H1 (cell line): ENCODE measurements around the gene CEP41. TPM values are rescaled to one million over a fixed set of nuclear protein-coding genes. Genes with fewer than 3 reads are reported as not detected.
A peak's percentile ranks its signal among the peaks of the same experiment; 100 is the strongest.

Experiments
- BACH1 ChIP-seq: IDR thresholded peaks from 2 replicates; pipeline ENCODE4 v1.6.1; 2012; ENCODE audit warnings: low read length, improper control_type of control experiment
- CBX5 ChIP-seq: fragments of 300-800, 300-1000 bp; sonication (generic); IDR thresholded peaks from 2 replicates; pipeline ENCODE4 v1.7.1; 2016; ENCODE audit warnings: antibody characterized with exemption, low read length, low read depth
- CHD2 ChIP-seq: IDR thresholded peaks from 2 replicates; pipeline ENCODE4 v1.6.1; 2012; ENCODE audit warnings: low read length, improper control_type of control experiment
- CTCF ChIP-seq, 3 experiments: IDR thresholded peaks; 1 replicate in 2 of 3; 2 replicates in 1 of 3; pipeline versions ENCODE4 v1.5.1 to v1.6.1; 2011; ENCODE audit warnings: low read length in 3 of 3, mild to moderate bottlenecking in 3 of 3, inconsistent platforms in 2 of 3, low read depth in 1 of 3, moderate library complexity in 1 of 3; ENCODE audit not compliant: insufficient read depth in 1 of 3; ENCODE audit errors: control extremely low read depth in 1 of 3
- EGR1 ChIP-seq: IDR thresholded peaks from 2 replicates; pipeline ENCODE4 v1.6.1; 2011; ENCODE audit warnings: low read depth, low read length, borderline replicate concordance
- FOSL1 ChIP-seq: IDR thresholded peaks from 2 replicates; pipeline ENCODE4 v1.6.1; 2011; ENCODE audit warnings: mild to moderate bottlenecking, low read depth, low read length, moderate library complexity; ENCODE audit not compliant: insufficient read depth
- GABPA ChIP-seq: IDR thresholded peaks from 2 replicates; pipeline ENCODE4 v1.6.1; 2011; ENCODE audit warnings: mild to moderate bottlenecking, low read length, moderate library complexity, borderline replicate concordance; ENCODE audit not compliant: insufficient read depth
- POLR2A ChIP-seq, 2 experiments: IDR thresholded peaks; 1 replicate in 1 of 2; 2 replicates in 1 of 2; pipeline ENCODE4 v1.6.1; 2011; ENCODE audit warnings: low read depth in 2 of 2, low read length in 2 of 2, mild to moderate bottlenecking in 2 of 2; ENCODE audit errors: control extremely low read depth in 1 of 2
- POLR2AphosphoS5 ChIP-seq: IDR thresholded peaks from 2 replicates; pipeline ENCODE4 v1.6.1; 2011; ENCODE audit warnings: low read depth, low read length
- RFX5 ChIP-seq: IDR thresholded peaks from 2 replicates; pipeline ENCODE4 v1.6.1; 2011; ENCODE audit warnings: low read depth, low read length, improper control_type of control experiment, borderline replicate concordance
- RNF2 ChIP-seq: fragments of 200-900, 300-1000 bp; sonication (generic); IDR thresholded peaks from 2 replicates; pipeline ENCODE4 v1.7.1; 2016; ENCODE audit warnings: borderline replicate concordance, low read depth, mild to moderate bottlenecking, antibody characterized with exemption, low read length; ENCODE audit not compliant: poor library complexity, severe bottlenecking; ENCODE audit errors: missing control alignments
- SIN3A ChIP-seq, 2 experiments: IDR thresholded peaks in 1 of 2; conservative IDR thresholded peaks in 1 of 2; 2 replicates each; pipeline ENCODE4 v1.6.1; 2011 to 2012; ENCODE audit warnings: low read length in 2 of 2, improper control_type of control experiment in 1 of 2, low read depth in 1 of 2, mild to moderate bottlenecking in 1 of 2
- SP2 ChIP-seq: IDR thresholded peaks from 2 replicates; pipeline ENCODE4 v1.6.1; 2012; ENCODE audit warnings: mild to moderate bottlenecking, low read length, inconsistent platforms
- SP4 ChIP-seq: IDR thresholded peaks from 2 replicates; pipeline ENCODE4 v1.6.1; 2012; ENCODE audit warnings: low read length, inconsistent platforms
- SUZ12 ChIP-seq: fragments of 200-600 bp; sonication (generic); IDR thresholded peaks from 2 replicates; pipeline ENCODE4 v1.6.1; 2012; ENCODE audit warnings: mild to moderate bottlenecking, inconsistent platforms, low read length, moderate library complexity, mixed read lengths
- TAF1 ChIP-seq: IDR thresholded peaks from 2 replicates; pipeline ENCODE4 v1.6.1; 2011; ENCODE audit warnings: mild to moderate bottlenecking, low read depth, low read length
- TCF12 ChIP-seq: IDR thresholded peaks from 2 replicates; pipeline ENCODE4 v1.6.1; 2011; ENCODE audit warnings: low read depth, mild to moderate bottlenecking, low read length
- polyA plus RNA-seq, 7 experiments: library from polyadenylated mRNA; depleted of rRNA in 3 of 7; stranded (reverse) in 5 of 7; unstranded in 2 of 7; fragments of >200 nt in 5 of 7; fragments of 200-250 nt in 2 of 7; gene quantifications; 1 replicate in 5 of 7; 2 replicates in 1 of 7; 4 replicates in 1 of 7; pipeline versions ENCODE4 v1.2.1 to v1.2.3, GENCODE V29; 2011 to 2013; ENCODE audit warnings: missing spikeins in 2 of 7, mixed read lengths in 2 of 7
- total RNA-seq: library from RNA; stranded (reverse); fragmentation: NEBNext Ultra II Directional; extraction: Animal tissue kit (Norgen Biotek cat#: 25700); gene quantifications from 2 replicates; pipeline ENCODE4 v1.2.1, GENCODE V29; 2021
- TF ChIP-seq, protein P1 (sequence below): IDR thresholded peaks from 2 replicates; pipeline ENCODE4 v1.6.1; 2012; ENCODE audit warnings: low read length, inconsistent platforms
- TF ChIP-seq, protein P2 (sequence below): IDR thresholded peaks from 2 replicates; pipeline ENCODE4 v1.6.1; 2012; ENCODE audit warnings: inconsistent platforms

CEP41 gene
- total and polyA plus RNA-seq, 2 of the 8 experiments (the other 6 are each of a cell fraction or from before 2014, with no cell fraction given), result 9.3 to 12.8 TPM

DNA sequence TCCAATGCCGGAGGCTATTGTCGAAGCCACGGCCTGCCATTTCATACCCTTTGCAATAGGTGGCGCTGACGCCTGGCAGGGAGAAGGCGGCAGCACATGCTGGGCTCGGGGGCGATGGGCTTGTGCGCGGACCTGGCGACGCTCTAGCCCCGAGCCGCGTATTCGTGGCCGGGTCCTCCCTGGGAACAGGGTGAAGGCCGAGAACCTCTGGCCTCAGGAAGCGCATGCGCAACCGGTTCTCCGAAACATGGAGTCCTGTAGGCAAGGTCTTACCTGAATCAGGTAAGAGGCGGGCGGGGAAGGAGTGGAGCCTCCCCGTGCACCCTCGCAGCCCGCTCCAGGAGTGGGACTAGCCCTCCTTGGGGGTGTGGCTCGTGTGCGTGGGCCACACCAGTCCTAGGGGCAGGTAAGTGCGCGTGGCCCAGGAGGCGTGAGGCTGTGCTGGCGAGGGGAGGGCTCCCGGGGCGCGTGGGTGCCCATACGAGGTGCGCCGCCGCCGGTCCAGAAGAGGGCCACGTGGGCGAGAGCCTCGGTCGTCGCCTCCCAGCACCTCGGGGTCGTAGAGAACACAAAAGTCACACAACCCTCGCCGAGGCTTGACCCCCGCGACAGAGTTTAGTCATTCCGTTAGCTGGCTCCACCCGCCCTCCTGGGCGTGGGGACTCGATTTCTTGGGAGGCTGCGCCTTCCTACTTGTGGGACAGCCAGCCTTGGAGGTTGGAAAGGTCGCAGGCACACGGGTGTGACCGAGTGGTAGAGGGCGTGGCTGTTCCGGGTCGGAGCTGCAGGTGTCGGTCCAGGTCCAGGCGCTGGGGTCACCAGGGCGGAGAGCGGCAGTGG, 45.5 kb upstream of the CEP41 start (continued):
- TF ChIP-seq FOSL1 (no peak), CHD2 (peak; percentile 60; the same call in 1 of the 2 replicates), SP2 (peak; percentile 67; the same call in 1 of the 2 replicates), CBX5 (no peak), CTCF (IDR thresholded peaks at IDR 0.05; ENCODE audit: control extremely low read depth in 1 of 3, insufficient read depth in 1 of 3, low read depth in 1 of 3, low read length in 3 of 3) (peak; percentile 78 to 89 (median 82)), POLR2AphosphoS5 (peak; percentile 76), TAF1 (peak; percentile 80), GABPA (no peak), POLR2A (IDR thresholded peaks at IDR 0.05; ENCODE audit: control extremely low read depth in 1 of 2, low read depth in 2 of 2, low read length in 2 of 2) (peak in 1 of 2 experiments; percentile 78; a peak in 2 of 3 replicates), RNF2 (no peak), EGR1 (peak; percentile 79), BACH1 (peak; percentile 36; the same call in 1 of the 2 replicates), SUZ12 (no peak), SIN3A (conservative IDR thresholded peaks at IDR 0.05 in 1 of 2, IDR thresholded peaks at IDR 0.05 in 1 of 2; ENCODE audit: low read depth in 1 of 2, low read length in 2 of 2) (peak in 1 of 2 experiments; percentile 23; a peak in 1 of 4 replicates), TCF12 (peak; percentile 77; the same call in 1 of the 2 replicates), RFX5 (no peak), SP4 (no peak)
- TF ChIP-seq, protein P1, sequence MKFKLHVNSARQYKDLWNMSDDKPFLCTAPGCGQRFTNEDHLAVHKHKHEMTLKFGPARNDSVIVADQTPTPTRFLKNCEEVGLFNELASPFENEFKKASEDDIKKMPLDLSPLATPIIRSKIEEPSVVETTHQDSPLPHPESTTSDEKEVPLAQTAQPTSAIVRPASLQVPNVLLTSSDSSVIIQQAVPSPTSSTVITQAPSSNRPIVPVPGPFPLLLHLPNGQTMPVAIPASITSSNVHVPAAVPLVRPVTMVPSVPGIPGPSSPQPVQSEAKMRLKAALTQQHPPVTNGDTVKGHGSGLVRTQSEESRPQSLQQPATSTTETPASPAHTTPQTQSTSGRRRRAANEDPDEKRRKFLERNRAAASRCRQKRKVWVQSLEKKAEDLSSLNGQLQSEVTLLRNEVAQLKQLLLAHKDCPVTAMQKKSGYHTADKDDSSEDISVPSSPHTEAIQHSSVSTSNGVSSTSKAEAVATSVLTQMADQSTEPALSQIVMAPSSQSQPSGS, result no peak
- TF ChIP-seq, protein P2, sequence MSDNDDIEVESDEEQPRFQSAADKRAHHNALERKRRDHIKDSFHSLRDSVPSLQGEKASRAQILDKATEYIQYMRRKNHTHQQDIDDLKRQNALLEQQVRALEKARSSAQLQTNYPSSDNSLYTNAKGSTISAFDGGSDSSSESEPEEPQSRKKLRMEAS, result peak; percentile 98
